ENCODE results near the gene BSN.

BSN gene

GRCh38 chr3:49602049-49602554 is 47.8 kb downstream of the BSN start:
- FAIRE-seq = no peak

DNA sequence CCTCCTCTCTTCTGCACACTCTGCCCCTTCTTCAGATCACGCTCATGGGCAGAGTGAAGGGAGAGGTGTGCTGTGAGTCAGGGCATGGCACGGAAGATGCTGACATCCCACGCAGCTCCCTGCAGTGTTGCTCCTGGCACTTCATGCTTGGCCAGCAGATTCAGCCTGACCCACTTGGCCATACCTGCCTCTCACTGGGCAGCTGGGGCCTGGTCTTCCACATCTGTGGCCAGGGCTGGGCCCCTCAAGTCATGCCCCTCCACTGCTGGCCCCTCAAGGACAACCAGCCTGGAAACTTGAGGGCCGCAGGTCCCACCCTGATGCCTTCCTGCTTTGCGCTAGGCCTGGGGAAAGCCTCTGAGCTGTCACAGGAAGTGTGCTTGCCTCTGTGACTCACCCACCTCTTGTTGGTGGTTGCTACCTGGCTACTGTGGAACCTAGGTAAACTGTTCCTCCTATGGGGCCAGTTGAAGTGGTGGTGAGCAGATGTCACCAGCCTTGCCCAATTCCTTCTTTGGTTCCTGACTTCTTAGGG is 48.7 kb downstream of the BSN start:
- FAIRE-seq = no peak

GRCh38 chr3:49606427-49606826 is 52.1 kb downstream of the BSN start:
- no peak for FAIRE-seq

- FAIRE-seq = no peak
Measured at GRCh38 chr3:49607105-49607591, 52.9 kb downstream of the BSN start.

DNA sequence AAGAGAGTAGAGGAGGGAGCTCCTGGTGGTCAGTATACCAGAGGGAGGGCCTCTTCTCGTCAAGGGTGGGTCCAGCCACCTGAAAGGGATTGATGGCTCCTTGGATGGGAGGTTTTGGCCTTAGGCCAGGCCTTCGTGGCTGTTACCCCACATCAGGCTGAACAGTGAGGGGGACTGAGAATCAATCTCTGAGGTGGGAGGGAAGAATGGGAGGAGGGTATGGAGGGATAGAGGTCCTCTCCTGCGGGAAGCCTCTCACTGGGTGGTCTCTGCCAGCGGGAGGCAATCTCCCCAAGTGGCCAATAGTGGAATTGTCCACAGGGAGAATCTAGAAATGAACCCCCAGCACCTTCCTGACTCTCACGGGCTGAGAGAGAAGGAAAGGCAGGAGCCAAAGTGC is 53.5 kb downstream of the BSN start:
- no peak for FAIRE-seq

- FAIRE-seq = no peak
Measured at GRCh38 chr3:49609314-49609713, 55.0 kb downstream of the BSN start.

DNA sequence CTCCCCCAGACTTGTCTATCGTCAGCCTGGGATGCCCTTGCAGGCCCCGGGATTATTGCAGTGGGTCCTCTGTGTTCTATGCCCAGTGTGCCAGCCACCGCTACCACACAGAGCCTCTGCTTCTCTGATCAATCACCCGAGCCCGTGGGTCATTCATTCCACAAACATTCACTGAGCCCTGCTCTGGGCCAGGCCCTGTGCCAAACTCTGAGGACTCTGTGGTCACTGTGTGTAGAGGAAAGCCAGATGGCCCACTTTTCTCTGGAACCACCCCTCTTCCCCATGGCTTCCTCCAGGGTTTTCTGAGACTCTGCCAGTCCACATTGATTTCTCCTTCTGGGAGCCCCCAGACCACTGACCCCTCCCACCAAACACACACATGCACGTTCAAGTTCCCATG is 55.5 kb downstream of the BSN start:
- FAIRE-seq = no peak

- no peak for FAIRE-seq
Measured at GRCh38 chr3:49610666-49611280, 56.5 kb downstream of the BSN start.

DNA sequence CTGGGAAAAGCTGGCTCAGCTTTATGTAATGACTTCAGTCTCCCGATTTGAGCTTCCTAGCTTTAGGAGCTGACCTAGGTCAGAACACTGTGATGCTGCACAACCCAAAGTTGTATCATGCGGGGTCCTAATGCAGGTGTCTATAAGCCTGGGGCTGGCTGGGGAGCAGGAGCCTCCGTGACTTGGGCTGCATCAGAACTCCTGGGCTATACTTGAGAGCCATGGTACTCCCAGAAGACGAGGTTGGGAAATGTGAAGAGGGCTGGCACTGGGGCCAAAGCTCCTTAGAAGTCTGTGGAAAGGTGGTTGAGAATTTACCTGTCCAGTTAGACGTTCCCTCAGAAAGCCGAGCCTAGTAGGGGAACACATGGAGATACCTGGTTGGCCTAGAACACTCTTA is 57.0 kb downstream of the BSN start:
- FAIRE-seq = no peak

- FAIRE-seq = no peak
Measured at GRCh38 chr3:49611719-49612118, 57.4 kb downstream of the BSN start.

DNA sequence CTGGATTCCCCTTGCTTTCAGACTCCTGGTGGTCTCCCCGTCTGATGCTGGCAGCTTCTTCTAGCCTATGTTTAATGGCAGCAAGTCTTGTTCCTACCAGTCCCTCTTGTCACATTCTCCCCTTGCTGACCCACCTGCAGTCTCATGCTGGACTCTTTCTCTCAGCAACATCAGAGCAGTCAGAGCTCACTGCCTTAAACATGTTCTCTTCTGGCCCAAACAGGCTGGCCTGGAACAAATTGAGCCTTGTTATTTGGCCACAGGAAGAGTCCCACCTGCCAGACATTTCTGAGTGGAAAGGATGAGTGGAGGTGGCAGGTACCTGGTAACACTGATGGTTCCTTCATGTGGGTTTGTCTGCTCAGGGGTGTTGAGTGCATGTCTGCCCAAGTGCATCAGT is 60.7 kb downstream of the BSN start:
- FAIRE-seq = no peak

- no peak for FAIRE-seq
Measured at GRCh38 chr3:49616061-49616460, 61.8 kb downstream of the BSN start.

DNA sequence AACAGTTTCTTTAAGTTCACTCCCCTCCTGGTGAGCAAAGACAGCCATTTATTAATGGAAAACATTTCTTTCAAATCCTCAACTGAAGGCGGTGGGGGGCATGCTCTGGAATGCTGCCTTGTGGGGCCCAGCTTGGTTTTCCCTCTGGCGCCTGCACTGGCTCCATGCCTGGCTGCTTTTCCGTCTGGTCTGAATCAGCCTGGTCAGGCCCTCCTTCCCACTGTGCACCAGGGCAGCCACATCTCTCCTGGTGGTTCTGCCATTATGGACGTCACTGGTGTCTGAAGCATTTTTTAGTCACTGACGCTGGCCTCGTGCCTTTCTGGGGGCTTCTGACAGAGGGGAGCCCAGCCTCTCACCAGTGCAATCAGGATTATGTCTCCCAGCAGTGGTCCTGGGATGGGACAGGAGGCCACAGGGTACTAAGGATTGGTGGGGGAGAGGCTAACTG is 62.2 kb downstream of the BSN start:
- no peak for FAIRE-seq

GRCh38 chr3:49617390-49618013 is 63.2 kb downstream of the BSN start:
- FAIRE-seq = no peak

DNA sequence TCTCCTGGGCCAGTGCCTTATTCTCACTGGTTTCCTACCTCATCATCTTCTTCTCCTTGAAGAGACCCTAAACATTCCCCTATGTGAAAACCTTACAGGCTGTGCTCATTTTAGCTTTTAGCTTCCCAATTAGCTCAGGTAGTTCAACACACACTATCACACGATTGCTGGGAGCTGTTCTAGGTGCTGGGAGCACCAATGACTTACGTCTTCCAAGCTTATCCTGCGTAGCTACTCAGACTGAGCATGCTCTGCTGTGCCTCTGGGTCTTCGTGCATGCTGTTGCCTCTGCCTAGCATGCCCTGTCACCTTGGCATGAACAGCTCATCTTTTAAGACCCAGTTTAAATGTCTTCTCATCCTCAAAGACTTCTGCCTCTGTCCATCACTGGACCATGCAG is 64.1 kb downstream of the BSN start:
- FAIRE-seq = no peak

- no peak for FAIRE-seq
Measured at GRCh38 chr3:49619649-49620048, 65.4 kb downstream of the BSN start.

- FAIRE-seq = no peak
Measured at GRCh38 chr3:49620728-49621127, 66.5 kb downstream of the BSN start.

- no peak for FAIRE-seq
Measured at GRCh38 chr3:49623071-49623470, 68.8 kb downstream of the BSN start.

GRCh38 chr3:49625071-49625470 is 70.8 kb downstream of the BSN start:
- FAIRE-seq = no peak

DNA sequence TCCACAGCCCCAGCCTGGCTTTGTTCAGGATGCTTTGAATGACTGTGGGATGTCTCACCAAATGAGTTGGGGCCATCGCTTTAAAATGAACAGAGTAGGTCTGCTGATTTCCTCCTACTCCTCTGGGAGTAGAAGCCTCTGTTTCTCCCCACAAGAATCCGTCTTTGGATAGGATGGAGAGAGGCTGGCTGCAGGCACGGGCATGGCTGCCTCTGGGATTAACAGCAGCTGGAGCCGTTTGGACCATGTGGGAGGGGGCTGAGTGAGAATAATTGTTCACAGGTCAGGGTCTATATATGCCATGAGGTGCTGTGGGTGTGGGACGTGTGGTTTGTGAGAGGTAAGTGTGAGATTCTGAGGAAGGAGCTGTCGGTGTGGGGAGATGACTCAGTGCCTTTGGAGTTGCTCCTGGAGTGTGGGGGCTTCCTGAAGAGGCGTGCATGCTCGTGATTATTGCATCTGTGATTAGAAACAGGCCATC is 71.9 kb downstream of the BSN start:
- FAIRE-seq = no peak

DNA sequence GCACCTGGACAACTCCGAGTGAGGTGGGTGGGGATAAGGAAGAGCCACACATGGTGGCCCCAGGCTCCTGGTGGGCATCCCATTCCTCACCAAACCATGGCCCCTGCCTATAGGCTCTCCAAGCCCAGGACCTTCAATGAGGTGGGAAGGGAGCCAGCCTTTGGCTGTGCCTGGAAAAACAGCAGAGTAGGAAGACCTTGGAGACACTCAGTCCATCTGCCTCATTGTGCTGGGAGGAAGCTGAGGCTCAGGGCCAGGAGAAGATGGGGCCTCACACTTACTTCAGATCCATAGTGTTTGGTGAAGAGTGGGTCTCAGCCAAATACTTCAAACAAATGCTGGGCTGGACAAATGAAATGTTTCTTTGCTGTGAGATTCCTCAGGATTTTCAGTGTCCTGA is 72.5 kb downstream of the BSN start:
- FAIRE-seq = no peak

- FAIRE-seq = no peak
Measured at GRCh38 chr3:49627634-49628033, 73.4 kb downstream of the BSN start.

- no peak for FAIRE-seq
Measured at GRCh38 chr3:49628249-49628648, 74.0 kb downstream of the BSN start.

- no peak for FAIRE-seq
Measured at GRCh38 chr3:49629451-49629850, 75.2 kb downstream of the BSN start.

All from colon (tissue), 2 donors.